SK-N-SH (cell line): ENCODE results near the gene SLC25A17. TPM values are rescaled to one million over a fixed set of nuclear protein-coding genes. Genes with fewer than 3 reads are reported as not detected.
"Not testable (repeated sequence)": the region's sequence is repeated elsewhere in the genome, so short reads cannot be mapped to it uniquely, and the experiment has no call there.

ENCODE experiments used
- CTCF ChIA-PET: fragments of 300-600, 350-600 bp; formaldehyde crosslinking; extraction: SDS; loops from one replicate; lab custom pipeline; 2021; lab: Yijun Ruan, JAX
- POLR2A ChIA-PET: fragments of 350-600 bp; sonication (Branson Sonifier 250); formaldehyde crosslinking; extraction: SDS; loops from one replicate; lab custom pipeline; 2020; ENCODE audit warnings: antibody characterized with exemption, inconsistent platforms; lab: Yijun Ruan, JAX
- DNase-seq: peaks from one replicate; pipeline ENCODE4 v3.0.0; 2012
- H2AFZ ChIP-seq: fragments of 200-600 bp; sonication (generic); 2 replicates; pipeline ENCODE4 v1.8.1; 2016; ENCODE audit warnings: antibody characterized with exemption, mild to moderate bottlenecking, low read depth
- H3F3A ChIP-seq: fragments of 200-600 bp; sonication (generic); replicated peaks from 2 replicates; pipeline ENCODE3; 2016; ENCODE audit warnings: antibody characterized with exemption, mild to moderate bottlenecking; ENCODE audit not compliant: insufficient read depth
- H3K27ac ChIP-seq, 2 experiments: fragments of 200-500 bp in 1 of 2; fragments of 200-600 bp in 1 of 2; sonication (Bioruptor generic) in 1 of 2; sonication (generic), shearing (Covaris generic) in 1 of 2; 2 replicates each; pipeline versions ENCODE4 v1.5.1 to v1.6.1; 2014 to 2016; ENCODE audit warnings: low read depth in 2 of 2, inconsistent platforms in 1 of 2, low read length in 1 of 2, mild to moderate bottlenecking in 1 of 2, mixed read lengths in 1 of 2
- H3K27me3 ChIP-seq: fragments of 200-600 bp; sonication (generic), shearing (Covaris generic); 2 replicates; pipeline ENCODE4 v1.6.1; 2016; ENCODE audit warnings: mixed run types; ENCODE audit not compliant: insufficient read depth
- H3K36me3 ChIP-seq, 2 experiments: fragments of 200-500 bp in 1 of 2; fragments of 200-600 bp in 1 of 2; sonication (Bioruptor generic) in 1 of 2; sonication (generic) in 1 of 2; replicated peaks in 1 of 2; 2 replicates each; pipeline versions ENCODE3 to v1.5.1; 2014 to 2016; ENCODE audit warnings: low read length in 1 of 2, mild to moderate bottlenecking in 1 of 2; ENCODE audit not compliant: insufficient read depth in 2 of 2, control insufficient read depth in 1 of 2
- H3K4me1 ChIP-seq, 2 experiments: fragments of 200-500 bp in 1 of 2; fragments of 200-600 bp in 1 of 2; sonication (Bioruptor generic) in 1 of 2; sonication (generic), shearing (Covaris generic) in 1 of 2; 2 replicates each; pipeline versions ENCODE4 v1.5.1 to v1.6.1; 2014 to 2016; ENCODE audit warnings: low read depth in 1 of 2, low read length in 1 of 2, mixed run types in 1 of 2; ENCODE audit not compliant: insufficient read depth in 2 of 2, control insufficient read depth in 1 of 2
- H3K4me2 ChIP-seq: fragments of 200-600 bp; sonication (generic), shearing (Covaris generic); 2 replicates; pipeline ENCODE4 v1.6.1; 2017; ENCODE audit warnings: mixed run types
- H3K4me3 ChIP-seq, 2 experiments: fragments of 200-500 bp in 1 of 2; fragments of 200-600 bp in 1 of 2; sonication (Bioruptor generic) in 1 of 2; sonication (generic), shearing (Covaris generic) in 1 of 2; 2 replicates each; pipeline versions ENCODE4 v1.5.1 to v1.8.1; 2014 to 2016; ENCODE audit warnings: low read depth in 2 of 2, inconsistent platforms in 1 of 2, low read length in 1 of 2, mild to moderate bottlenecking in 1 of 2, mixed read lengths in 1 of 2, moderate library complexity in 1 of 2
- H3K79me2 ChIP-seq: fragments of 200-600 bp; sonication (generic); 2 replicates; pipeline ENCODE4 v1.8.1; 2017; ENCODE audit warnings: mild to moderate bottlenecking; ENCODE audit not compliant: insufficient read depth
- H3K9ac ChIP-seq: fragments of 200-600 bp; sonication (generic); 2 replicates; pipeline ENCODE4 v1.6.1; 2017; ENCODE audit warnings: mixed run types
- H3K9me2 ChIP-seq: fragments of 200-600 bp; sonication (generic); 2 replicates; pipeline ENCODE4 v1.6.1; 2017; ENCODE audit warnings: mixed run types
- H3K9me3 ChIP-seq: fragments of 200-600 bp; sonication (generic); 2 replicates; pipeline ENCODE4 v1.6.1; 2017; ENCODE audit warnings: mixed run types, mild to moderate bottlenecking, moderate library complexity
- H4K20me1 ChIP-seq: fragments of 200-600 bp; sonication (generic); 2 replicates; pipeline ENCODE4 v1.6.1; 2017; ENCODE audit warnings: mild to moderate bottlenecking, mixed run types; ENCODE audit not compliant: insufficient read depth
- IRF3 ChIP-seq: fragments of 150-350 bp; IDR thresholded peaks from 2 replicates; pipeline ENCODE4 v1.6.1; 2016; ENCODE audit warnings: mild to moderate bottlenecking, low read depth, low read length
- MXI1 ChIP-seq: IDR thresholded peaks from 2 replicates; pipeline ENCODE4 v1.6.1; 2012; ENCODE audit warnings: mild to moderate bottlenecking, low read depth, low read length, improper control_type of control experiment
- NFIC ChIP-seq: IDR thresholded peaks from 2 replicates; pipeline ENCODE4 v1.4.0; 2012; ENCODE audit warnings: borderline replicate concordance
- RCOR1 ChIP-seq: fragments of 150-350 bp; IDR thresholded peaks from 2 replicates; pipeline ENCODE4 v1.6.1; 2017; ENCODE audit warnings: antibody characterized with exemption, low read length
- REST ChIP-seq: IDR thresholded peaks from 2 replicates; pipeline ENCODE4 v1.6.1; 2012; ENCODE audit warnings: mild to moderate bottlenecking, low read depth, low read length, moderate library complexity
- RXRA ChIP-seq: IDR thresholded peaks from 2 replicates; pipeline ENCODE4 v1.4.0; 2012; ENCODE audit warnings: low read depth, mild to moderate bottlenecking, borderline replicate concordance
- SMC3 ChIP-seq: IDR thresholded peaks from 2 replicates; pipeline ENCODE4 v1.6.1; 2012; ENCODE audit warnings: low read depth, low read length, improper control_type of control experiment
- TAF1 ChIP-seq: IDR thresholded peaks from 2 replicates; pipeline ENCODE4 v1.6.1; 2012; ENCODE audit warnings: low read depth, mild to moderate bottlenecking, low read length, moderate library complexity, borderline replicate concordance
- TCF12 ChIP-seq: IDR thresholded peaks from 2 replicates; pipeline ENCODE4 v1.4.0; 2012
- TEAD4 ChIP-seq: IDR thresholded peaks from 2 replicates; pipeline ENCODE4 v1.4.0; 2012; ENCODE audit warnings: mild to moderate bottlenecking, borderline replicate concordance; ENCODE audit not compliant: insufficient read depth
- USF1 ChIP-seq: IDR thresholded peaks from 2 replicates; pipeline ENCODE4 v1.4.0; 2012; ENCODE audit warnings: low read depth, borderline replicate concordance
- USF2 ChIP-seq: fragments of 150-350 bp; IDR thresholded peaks from 2 replicates; pipeline ENCODE4 v1.6.1; 2017; ENCODE audit warnings: antibody characterized with exemption, low read length, low read depth, borderline replicate concordance
- YY1 ChIP-seq: IDR thresholded peaks from 2 replicates; pipeline ENCODE4 v1.4.0; 2012; ENCODE audit warnings: low read depth, mild to moderate bottlenecking
- WGBS: methylation state at CpG from one replicate; pipeline ENCODE4 v1.1.6; 2017; ENCODE audit warnings: low lambda C conversion rate; 5-methylcytosine and 5-hydroxymethylcytosine counted together
- polyA plus RNA-seq, 3 experiments: library from polyadenylated mRNA; depleted of rRNA; stranded (reverse); fragments of >200 nt; gene quantifications; 2 replicates each; pipeline ENCODE4 v1.2.3, GENCODE V29; 2012

SLC25A17 gene
- polyA plus RNA-seq, 1 of the 3 experiments (the other 2 are of a cell fraction): 11.1 TPM

GRCh38 chr22:40782521-40782920, 36.6 kb downstream of the SLC25A17 start:
- H3K9ac ChIP-seq: no peak overlapping the region
- no peak overlapping the region for H3K4me3 ChIP-seq
- no peaks in the 10 kb centered on the region for H3K79me2 ChIP-seq
- H3F3A ChIP-seq: no peaks in the 10 kb centered on the region
- no peaks in the 10 kb centered on the region for H3K27me3 ChIP-seq
- no peak overlapping the region for H3K4me2 ChIP-seq
- 74% methylated on average over 3 of the region's 3 CpGs for WGBS
- no peak overlapping the region for H2AFZ ChIP-seq
- no peak for DNase-seq
- TF ChIP-seq SMC3: no peak
- TF ChIP-seq TEAD4: no peak
- no peak for TF ChIP-seq NFIC
- TF ChIP-seq TAF1: no peak
- no peak for TF ChIP-seq IRF3
- no peaks in the 10 kb centered on the region for H3K9me3 ChIP-seq
- peaks cover 0 to 2% of the 10 kb centered on the region in 2 experiments for H3K36me3 ChIP-seq
- ChIA-PET POLR2A (no interaction called here), CTCF (interaction anchor here (0.6 kb wide), 1 partner anchor 99 kb away, joined by 3 read pairs; no protein-coding TSS in a partner anchor)
- peak overlapping the region in 1 of 2 experiments; percentile 30; a peak in 2 of 4 replicates for H3K27ac ChIP-seq
- no peaks in the 10 kb centered on the region for H4K20me1 ChIP-seq
- no peaks in the 10 kb centered on the region for H3K9me2 ChIP-seq
- no peaks in the 10 kb centered on the region for H3K4me1 ChIP-seq

GRCh38 chr22:40781749-40782148, 37.4 kb downstream of the SLC25A17 start:
- CTCF ChIA-PET: interaction anchor here (1.2 kb wide), 1 partner anchor 22 kb away, joined by 3 read pairs; no protein-coding TSS in a partner anchor
- H4K20me1 ChIP-seq, H3K9me2 ChIP-seq, H3F3A ChIP-seq, H3K36me3 ChIP-seq, H3K4me2 ChIP-seq, H3K4me3 ChIP-seq, H3K9me3 ChIP-seq, H3K9ac ChIP-seq, DNase-seq, H2AFZ ChIP-seq, H3K27ac ChIP-seq, POLR2A ChIA-PET, H3K27me3 ChIP-seq, H3K79me2 ChIP-seq, H3K4me1 ChIP-seq: not testable (repeated sequence)
- WGBS: 97% methylated on average over 2 of the region's 14 CpGs

GRCh38 chr22:40769761-40770160, 49.4 kb downstream of the SLC25A17 start:
- Histone ChIP-seq H3K4me1 (no peaks in the 10 kb centered on the region), H3K9ac (no peak overlapping the region), H3K4me2 (no peak overlapping the region), H4K20me1 (no peaks in the 10 kb centered on the region), H3K27ac (no peak overlapping the region; a peak in 1 of 4 replicates), H3K36me3 (peaks cover 0 to 10% of the 10 kb centered on the region in 2 experiments), H3K9me3 (no peaks in the 10 kb centered on the region), H3K9me2 (no peaks in the 10 kb centered on the region), H3K79me2 (no peaks in the 10 kb centered on the region), H2AFZ (no peak overlapping the region), H3K27me3 (no peaks in the 10 kb centered on the region), H3K4me3 (no peak overlapping the region), H3F3A (no peaks in the 10 kb centered on the region)
- POLR2A ChIA-PET: no interaction called here
- TF ChIP-seq USF1 (no peak), YY1 (no peak), USF2 (no peak), TCF12 (no peak), TEAD4 (no peak), REST (no peak), RXRA (no peak), MXI1 (no peak), RCOR1 (no peak)
- CTCF ChIA-PET: interaction anchor here (1.1 kb wide), 1 partner anchor 87 kb away, joined by 4 read pairs; no protein-coding TSS in a partner anchor
- no peak for DNase-seq
- 90% methylated on average over 4 of the region's 6 CpGs for WGBS
